DMS79 (cell line): Measurements from ENCODE around the gene MEIS1.

Source experiments
- DNase-seq: peaks from one replicate; lab custom pipeline; 2025; lab: John Stamatoyannopoulos, UW

The MEIS1 gene

GRCh38 chr2:66582104-66582986 is 147.4 kb downstream of the MEIS1 start:
- no peak for DNase-seq

- DNase-seq: no peak
Measured at GRCh38 chr2:66582987-66583880, 148.3 kb downstream of the MEIS1 start.

DNA sequence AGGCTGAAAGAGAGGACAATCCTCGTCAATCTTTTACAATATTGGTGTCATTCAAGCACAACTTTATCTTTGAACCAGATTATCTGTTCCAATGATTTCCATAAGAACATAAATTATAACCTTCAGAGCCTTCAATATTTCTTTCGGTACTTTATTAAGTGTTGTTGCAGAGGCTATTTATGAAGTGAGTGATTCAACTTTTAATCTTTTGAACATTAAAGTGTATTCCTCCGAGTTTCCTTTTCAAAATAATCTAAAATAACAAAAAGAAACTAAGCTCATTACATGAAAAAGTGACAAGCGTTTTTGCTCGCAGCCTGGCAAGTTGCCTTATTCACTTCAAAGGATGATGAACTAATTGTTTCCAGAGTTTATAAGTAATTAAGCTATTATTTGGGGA is 149.0 kb downstream of the MEIS1 start:
- DNase-seq: no peak

GRCh38 chr2:66585587-66585986 is 150.7 kb downstream of the MEIS1 start:
- no peak for DNase-seq

GRCh38 chr2:66587216-66587615 is 152.3 kb downstream of the MEIS1 start:
- DNase-seq: no peak

- no peak for DNase-seq
Measured at GRCh38 chr2:66594001-66594400, 159.1 kb downstream of the MEIS1 start.

DNA sequence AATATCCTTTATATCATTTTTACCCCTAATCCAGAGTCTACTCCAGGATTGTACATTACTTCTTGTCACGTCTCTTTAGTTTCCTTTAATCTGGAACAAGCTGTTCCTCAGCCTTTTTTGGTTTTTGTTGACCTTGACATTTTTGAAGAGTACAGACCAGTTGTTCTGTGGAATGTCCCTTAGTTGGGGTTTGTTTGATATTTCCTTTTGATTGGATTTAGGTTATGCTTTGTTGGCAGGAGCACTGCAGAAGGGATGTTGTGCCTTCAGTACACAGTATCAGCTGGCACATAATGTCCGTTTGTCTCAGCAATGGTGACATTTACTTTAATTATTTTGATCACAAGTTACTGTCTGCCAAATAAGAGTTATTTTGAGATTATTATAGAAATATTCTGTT is 160.6 kb downstream of the MEIS1 start:
- DNase-seq: no peak

DNA sequence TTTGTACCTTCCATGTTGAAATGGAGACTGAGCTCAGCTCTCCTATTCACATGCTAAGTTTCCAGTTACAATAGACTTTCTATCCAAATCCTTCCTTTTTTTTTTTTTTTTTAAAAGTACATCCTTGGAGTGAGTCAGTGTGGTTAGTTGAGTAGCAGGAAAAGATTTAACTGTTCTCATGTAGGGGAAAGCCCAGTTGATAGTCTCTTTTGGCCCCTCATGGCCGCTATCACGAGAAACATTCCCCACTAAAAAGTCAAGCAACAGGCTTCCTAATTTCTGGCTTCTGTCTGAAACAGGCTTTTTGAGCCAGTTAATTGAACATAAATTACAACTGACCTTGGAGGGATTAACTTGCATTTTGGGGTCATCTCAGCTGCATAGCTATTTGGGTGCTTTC is 161.3 kb downstream of the MEIS1 start:
- DNase-seq: no peak

- no peak for DNase-seq
Measured at GRCh38 chr2:66601624-66602023, 166.7 kb downstream of the MEIS1 start.

- no peak for DNase-seq
Measured at GRCh38 chr2:66602341-66602740, 167.4 kb downstream of the MEIS1 start.

- DNase-seq: no peak
Measured at GRCh38 chr2:66604326-66604725, 169.4 kb downstream of the MEIS1 start.

GRCh38 chr2:66604976-66605375 is 170.1 kb downstream of the MEIS1 start:
- no peak for DNase-seq

DNA sequence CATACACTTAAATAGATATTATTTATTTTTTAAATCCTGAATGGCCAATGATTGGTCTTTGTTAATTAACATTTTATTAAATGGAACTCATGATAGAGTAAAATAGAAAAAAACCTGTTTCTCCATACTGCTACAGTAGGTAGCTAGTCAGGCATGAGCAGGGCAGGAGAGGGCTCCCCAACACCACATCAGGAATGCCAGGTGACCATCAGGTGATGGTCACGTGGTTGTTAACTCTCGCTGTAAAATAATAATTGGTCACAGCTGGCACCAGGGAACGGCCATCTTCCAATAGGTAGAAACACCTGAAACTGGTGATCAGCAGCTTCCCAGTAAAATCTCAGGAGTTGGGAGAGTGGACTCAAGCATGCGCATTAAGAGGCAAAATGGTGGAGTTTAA is 172.2 kb downstream of the MEIS1 start:
- no peak for DNase-seq
